SKM-1 (cell line): Measurements from ENCODE around the gene PCDH12.

Experiments used
- DNase-seq: peaks from one replicate; lab custom pipeline; 2025; ENCODE audit not compliant: unreplicated experiment; lab: John Stamatoyannopoulos, UW

The PCDH12 gene

GRCh38 chr5:141958113-141958512 lies at the start of gene PCDH12:
TSS of gene PCDH12 (minus strand) at chr5:141958202. CDS start at chr5:141957851, 351 bp downstream.
- peak; percentile 32 for DNase-seq

GRCh38 chr5:142007237-142007544 lies 49.2 kb upstream of the PCDH12 start:
- no peak for DNase-seq

GRCh38 chr5:142006363-142007236 lies 48.6 kb upstream of the PCDH12 start:
- peak; percentile 11 for DNase-seq

- no peak for DNase-seq
Observed at GRCh38 chr5:142003266-142003800, 45.3 kb upstream of the PCDH12 start.

- DNase-seq = no peak
Observed at GRCh38 chr5:142000704-142001484, 42.9 kb upstream of the PCDH12 start.

- no peak for DNase-seq
Observed at GRCh38 chr5:142000173-142000572, 42.2 kb upstream of the PCDH12 start.

GRCh38 chr5:141997358-141997960 lies 39.5 kb upstream of the PCDH12 start:
- no peak for DNase-seq

- DNase-seq = no peak
Observed at GRCh38 chr5:141995656-141996055, 37.7 kb upstream of the PCDH12 start.

- no peak for DNase-seq
Observed at GRCh38 chr5:141994511-141995136, 36.6 kb upstream of the PCDH12 start.

GRCh38 chr5:141992349-141992963 lies 34.5 kb upstream of the PCDH12 start:
- peak; percentile 41 for DNase-seq

- DNase-seq = no peak
Observed at GRCh38 chr5:141989720-141990119, 31.7 kb upstream of the PCDH12 start.

GRCh38 chr5:141986072-141986471 lies 28.1 kb upstream of the PCDH12 start:
- no peak for DNase-seq

GRCh38 chr5:141982626-141983025 lies 24.6 kb upstream of the PCDH12 start:
- no peak for DNase-seq

- no peak for DNase-seq
Observed at GRCh38 chr5:141978389-141978788, 20.4 kb upstream of the PCDH12 start.

GRCh38 chr5:141976176-141976575 lies 18.2 kb upstream of the PCDH12 start:
- DNase-seq = no peak

GRCh38 chr5:141973871-141974595 lies 16.0 kb upstream of the PCDH12 start:
- DNase-seq = no peak

GRCh38 chr5:141969783-141970771 lies 12.1 kb upstream of the PCDH12 start:
- peak; percentile 39 for DNase-seq

- peak; percentile 89 for DNase-seq
Observed at GRCh38 chr5:141968914-141969608, 11.1 kb upstream of the PCDH12 start, which contains the start of gene RNF14. TSS of gene RNF14 (plus strand) at chr5:141969105. CDS start at chr5:141973589, 4,484 bp downstream.
